HCEC 1CT (cell line): Measurements from ENCODE around the gene CACNA1C.
A peak's percentile ranks its signal among the peaks of the same experiment; 100 is the strongest.

Experiments
- DNase-seq: peaks from one replicate; pipeline ENCODE4 v3.0.0-alpha.2; 2017

The CACNA1C gene

GRCh38 chr12:2286461-2287131 is 233.8 kb downstream of the CACNA1C start:
- no peak for DNase-seq

GRCh38 chr12:2287151-2287550 is 234.4 kb downstream of the CACNA1C start:
- no peak for DNase-seq

- DNase-seq: no peak
Observed at GRCh38 chr12:2287589-2287988, 234.8 kb downstream of the CACNA1C start.

GRCh38 chr12:2288001-2288400 is 235.2 kb downstream of the CACNA1C start:
- peak; percentile 43 for DNase-seq

- DNase-seq: no peak
Observed at GRCh38 chr12:2288471-2288870, 235.7 kb downstream of the CACNA1C start.

- no peak for DNase-seq
Observed at GRCh38 chr12:2288875-2289274, 236.1 kb downstream of the CACNA1C start.

GRCh38 chr12:2289525-2289924 is 236.7 kb downstream of the CACNA1C start:
- no peak for DNase-seq

- no peak for DNase-seq
Observed at GRCh38 chr12:2290091-2290490, 237.3 kb downstream of the CACNA1C start.

GRCh38 chr12:2290516-2291065 is 237.8 kb downstream of the CACNA1C start:
- no peak for DNase-seq

GRCh38 chr12:2291182-2291832 is 238.5 kb downstream of the CACNA1C start:
- peak; percentile 37 for DNase-seq

- DNase-seq: no peak
Observed at GRCh38 chr12:2291947-2292346, 239.2 kb downstream of the CACNA1C start.

GRCh38 chr12:2292560-2292959 is 239.8 kb downstream of the CACNA1C start:
- no peak for DNase-seq

GRCh38 chr12:2294651-2295475 is 242.1 kb downstream of the CACNA1C start:
- DNase-seq: peak; percentile 51

GRCh38 chr12:2295941-2296461 is 243.2 kb downstream of the CACNA1C start:
- DNase-seq: peak; percentile 88

- no peak for DNase-seq
Observed at GRCh38 chr12:2297004-2297403, 244.2 kb downstream of the CACNA1C start.

GRCh38 chr12:2297658-2298057 is 244.9 kb downstream of the CACNA1C start:
- no peak for DNase-seq

- no peak for DNase-seq
Observed at GRCh38 chr12:2298556-2299200, 245.9 kb downstream of the CACNA1C start.

- no peak for DNase-seq
Observed at GRCh38 chr12:2299206-2299605, 246.4 kb downstream of the CACNA1C start.

GRCh38 chr12:2300168-2300567 is 247.4 kb downstream of the CACNA1C start:
- no peak for DNase-seq

GRCh38 chr12:2300886-2301285 is 248.1 kb downstream of the CACNA1C start:
- no peak for DNase-seq

- DNase-seq: no peak
Observed at GRCh38 chr12:2301531-2302461, 249.0 kb downstream of the CACNA1C start.
